GM19238 (cell line): Measurements from ENCODE around the gene ONECUT1.

Source experiments
- DNase-seq: peaks from one replicate; pipeline ENCODE4 v3.0.0; 2011; ENCODE audit warnings: low spot score; ENCODE audit not compliant: insufficient read length

ONECUT1 gene

DNA sequence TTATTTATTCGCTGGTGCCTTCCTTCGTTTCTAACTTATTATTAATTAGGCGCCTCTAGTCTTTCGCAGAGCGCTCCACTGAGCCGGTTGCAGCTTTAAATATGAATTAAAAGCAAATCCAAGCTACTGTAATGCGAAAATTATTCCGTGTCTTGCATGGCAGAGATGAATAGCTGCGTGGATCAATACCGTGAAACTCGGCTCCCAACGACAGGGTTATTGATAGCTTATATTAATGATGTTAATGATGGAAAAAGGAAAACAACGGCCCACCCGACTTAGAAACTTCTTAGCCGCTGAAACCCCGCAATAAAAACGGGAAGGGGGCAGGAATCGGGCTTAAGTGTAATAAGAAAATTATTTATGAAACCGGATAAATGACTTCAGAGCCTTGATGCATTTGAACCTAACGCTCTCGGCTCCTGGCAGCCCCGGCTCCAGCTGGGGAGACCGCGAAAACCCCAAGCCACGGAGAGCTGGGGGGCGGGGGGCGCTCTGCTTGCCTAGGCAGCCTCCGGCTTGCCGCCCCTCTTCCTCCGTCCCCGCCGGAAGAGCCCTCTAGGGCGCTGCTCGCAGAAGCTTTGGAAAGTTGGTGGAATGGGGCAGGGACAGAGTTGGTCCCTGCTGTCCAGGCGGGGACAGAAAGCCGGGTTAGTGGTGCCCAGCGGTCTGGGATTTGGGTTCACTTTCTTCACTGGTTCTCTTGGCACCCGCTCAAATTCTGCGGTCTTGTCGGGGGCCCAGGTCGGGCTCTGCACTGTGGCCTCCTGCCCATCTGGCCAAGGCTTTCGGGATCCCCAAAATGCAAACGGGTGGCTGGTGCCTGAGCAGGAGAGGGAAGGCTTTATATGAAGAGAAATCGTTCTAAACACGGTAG lies 7.7 kb upstream of the ONECUT1 start:
- DNase-seq, result no peak

DNA sequence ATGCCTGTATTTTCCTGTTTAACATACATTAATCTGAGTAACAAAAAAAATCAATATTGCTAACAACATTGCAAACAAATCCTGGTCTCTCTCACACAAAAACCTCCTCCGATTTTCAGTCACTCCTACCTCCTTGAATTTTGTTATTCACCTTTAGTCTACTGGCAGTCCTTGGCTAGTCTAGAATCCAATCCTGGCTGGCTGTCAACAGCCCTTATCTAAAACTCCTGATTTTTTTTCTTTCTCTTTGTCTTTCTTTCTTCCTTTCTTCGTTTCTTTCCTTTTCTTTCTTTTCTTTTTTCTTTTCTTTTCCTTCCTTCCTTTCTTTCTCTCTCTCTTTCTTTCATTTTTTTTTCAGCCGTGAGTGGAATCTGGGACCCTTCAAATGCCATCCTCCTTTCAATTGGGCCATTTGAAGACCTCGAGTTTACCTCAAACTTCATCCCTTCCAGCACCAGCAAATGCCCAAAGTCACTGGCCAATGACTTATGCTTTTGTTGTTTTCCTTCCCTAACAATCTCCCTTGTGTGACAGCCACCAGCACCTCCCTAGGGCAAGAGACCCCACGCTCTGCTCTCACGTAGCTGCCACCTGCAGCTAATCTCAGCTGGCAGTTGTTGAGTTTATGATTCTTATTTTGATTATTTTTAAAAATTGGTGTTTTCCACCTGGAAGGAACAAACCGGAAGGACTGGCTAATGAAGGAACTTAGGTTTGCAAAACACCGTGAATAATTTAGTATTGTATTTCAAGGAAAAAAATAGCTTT lies 6.8 kb upstream of the ONECUT1 start:
- no peak for DNase-seq

DNA sequence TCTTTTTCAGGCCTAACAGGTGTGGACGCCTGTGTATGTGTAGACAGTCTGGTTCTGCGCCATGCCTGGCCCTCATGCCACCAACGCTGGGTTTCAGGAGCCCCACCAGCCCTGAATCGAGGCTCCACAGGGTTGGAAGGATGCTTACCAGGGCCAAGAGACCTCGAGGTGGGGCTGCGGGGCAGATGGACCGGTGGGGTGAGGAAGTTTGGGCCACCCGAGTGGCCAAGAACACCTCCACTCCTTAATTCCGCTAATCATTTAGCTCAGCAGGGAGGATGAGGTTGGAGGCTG lies 6.0 kb upstream of the ONECUT1 start:
- no peak for DNase-seq

- no peak for DNase-seq
Observed at GRCh38 chr15:52795464-52796227, 5.5 kb upstream of the ONECUT1 start.

- DNase-seq, result no peak
Observed at GRCh38 chr15:52794665-52795463, 4.7 kb upstream of the ONECUT1 start.

- no peak for DNase-seq
Observed at GRCh38 chr15:52791776-52792175, 1.6 kb upstream of the ONECUT1 start.

- DNase-seq, result no peak
Observed at GRCh38 chr15:52790941-52791751, 1.0 kb upstream of the ONECUT1 start.

DNA sequence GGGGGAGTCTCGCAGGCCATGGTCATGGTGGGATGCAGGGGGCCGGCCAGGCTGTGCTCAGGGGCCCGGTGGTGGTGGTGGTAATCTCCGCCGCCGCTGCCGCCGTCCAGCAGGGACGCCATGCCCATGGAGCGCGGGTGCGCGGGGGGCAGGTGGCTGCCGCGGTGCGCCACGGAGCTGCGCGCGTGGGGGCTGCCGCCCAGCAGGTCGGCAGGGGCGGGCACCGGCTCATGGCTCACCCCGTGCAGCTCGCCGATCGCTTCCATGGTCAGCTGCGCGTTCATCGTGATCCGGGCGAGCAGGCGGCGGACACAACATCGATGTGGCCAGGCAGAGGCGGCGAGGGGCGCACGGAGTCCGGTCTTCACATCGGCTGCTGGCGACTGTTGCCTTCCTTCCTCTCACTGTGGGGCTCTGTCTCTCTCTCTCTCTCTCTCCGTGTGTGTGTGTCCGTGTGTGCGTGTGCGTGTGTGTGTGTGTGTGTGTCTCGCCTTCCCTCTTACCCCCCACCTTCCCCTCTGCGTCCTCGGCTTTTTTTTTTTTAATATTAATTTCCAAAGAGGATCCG lies 451 bp downstream of the ONECUT1 start:
- no peak for DNase-seq

DNA sequence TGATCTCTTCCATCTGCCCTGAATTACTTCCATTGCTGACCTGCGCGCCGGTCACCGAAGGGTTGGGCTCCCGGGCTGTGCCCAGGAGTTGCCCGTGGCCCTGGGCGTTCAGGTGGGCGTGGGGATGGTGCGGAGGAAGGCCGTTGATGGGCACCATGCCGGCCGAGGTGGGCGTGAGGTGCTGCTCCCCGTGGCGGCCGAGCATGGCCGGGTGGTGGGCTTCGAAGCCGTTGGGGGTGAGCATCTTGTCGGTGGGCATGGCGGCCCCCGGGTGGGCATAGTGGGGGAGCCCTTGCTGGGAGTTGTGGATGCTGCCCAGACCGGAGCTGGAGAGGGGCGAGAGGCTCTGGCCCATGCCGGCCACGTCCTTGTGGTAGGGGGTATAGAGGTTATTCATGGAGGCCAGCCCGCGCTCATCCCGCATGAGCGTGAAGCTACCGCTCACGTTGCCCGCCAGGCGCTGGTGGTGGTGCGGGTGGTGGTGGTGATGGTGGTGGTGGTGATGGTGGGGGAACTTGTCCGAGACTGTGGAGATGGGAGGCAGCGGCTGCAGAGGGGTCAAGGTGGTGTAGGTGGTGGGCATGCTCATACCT lies 1.0 kb downstream of the ONECUT1 start:
- DNase-seq, result no peak

- no peak for DNase-seq
Observed at GRCh38 chr15:52788099-52788986, 1.8 kb downstream of the ONECUT1 start.

- DNase-seq, result no peak
Observed at GRCh38 chr15:52787549-52788098, 2.5 kb downstream of the ONECUT1 start.

DNA sequence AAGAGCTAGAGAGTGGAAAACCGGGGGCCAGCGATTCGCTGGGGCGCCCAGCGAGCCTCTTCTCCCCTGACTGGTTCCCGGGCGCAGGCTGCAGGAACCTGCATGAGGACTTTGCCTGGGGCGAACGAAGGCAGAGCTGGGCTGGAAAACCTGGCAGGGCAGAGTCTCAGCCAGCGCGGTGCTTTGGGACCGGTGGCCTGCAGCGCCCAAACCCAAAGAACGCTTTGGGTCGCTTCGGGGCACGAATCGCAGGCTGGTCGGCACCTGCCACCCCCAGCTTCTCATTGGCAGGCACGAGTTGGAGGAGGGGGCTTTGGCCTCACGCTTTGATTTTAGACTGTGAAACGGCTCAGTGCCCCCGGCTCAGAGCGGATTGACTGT lies 3.0 kb downstream of the ONECUT1 start:
- no peak for DNase-seq

DNA sequence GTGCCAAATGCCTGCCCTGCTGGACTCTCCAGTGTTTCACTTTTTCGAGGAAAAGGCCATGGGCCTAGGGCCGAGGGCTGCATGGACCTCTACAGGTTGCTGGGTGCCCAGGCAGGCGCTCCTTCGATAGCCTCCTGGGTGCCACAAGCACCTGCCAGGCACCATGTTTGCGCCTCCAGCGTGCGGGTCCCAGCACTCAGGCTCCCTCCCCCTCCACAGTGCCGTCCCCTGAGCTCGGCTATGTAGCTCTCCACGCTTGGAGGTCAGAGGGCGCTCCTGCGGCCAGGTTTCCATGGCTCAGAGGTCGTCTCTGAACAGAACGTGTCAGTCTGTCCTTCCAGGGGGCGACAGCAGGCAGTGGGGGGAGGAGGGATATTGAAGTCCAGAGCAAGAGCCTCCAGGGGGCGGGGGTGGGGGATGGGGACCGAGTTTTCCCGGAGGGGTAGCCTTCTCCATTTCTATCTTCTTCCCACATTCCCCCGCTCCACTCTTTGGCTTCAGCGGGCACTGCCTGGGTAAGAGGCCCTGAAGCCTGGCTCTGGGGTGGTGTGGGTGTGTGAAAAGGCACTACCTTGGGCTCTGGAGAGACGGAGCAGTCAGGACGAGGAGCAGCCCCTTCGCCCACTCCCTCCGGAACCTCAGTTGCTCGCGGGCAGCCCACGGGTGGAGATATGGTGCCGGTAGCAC lies 3.6 kb downstream of the ONECUT1 start:
- DNase-seq, result no peak

DNA sequence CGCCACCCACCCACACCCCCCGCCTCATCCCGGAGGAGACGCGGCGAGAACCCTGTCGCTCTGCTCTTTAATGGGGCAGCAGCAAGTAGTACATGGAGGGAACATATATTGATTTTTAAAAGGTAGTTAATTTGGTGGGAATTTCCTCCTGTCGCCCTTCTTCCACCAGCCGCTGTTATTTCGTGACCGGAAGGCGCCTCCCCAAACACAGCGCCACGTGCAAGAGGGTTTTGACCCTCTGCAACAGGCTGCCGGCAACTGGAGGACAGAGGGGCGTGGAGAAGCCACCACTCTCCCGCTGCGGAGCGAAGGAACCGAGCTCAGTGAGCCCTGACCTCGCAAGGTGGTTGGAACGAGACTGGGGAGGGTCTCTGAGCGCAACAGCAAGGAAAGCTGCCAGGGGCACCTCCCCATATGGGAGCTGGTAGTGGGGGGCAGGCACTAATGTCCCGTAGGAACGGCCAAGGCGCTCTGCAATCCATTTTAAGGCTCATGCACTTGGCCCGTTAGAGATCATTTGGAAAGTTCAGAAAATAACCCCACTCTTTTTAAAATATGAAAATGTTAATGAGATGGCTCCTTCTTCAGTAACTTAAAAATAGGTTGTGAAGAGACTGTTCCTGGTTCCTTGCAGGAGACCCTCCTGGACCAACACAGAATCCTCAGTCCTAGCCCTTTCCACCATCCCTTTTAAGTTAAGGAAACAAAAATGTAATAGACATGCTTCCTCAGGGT lies 4.3 kb downstream of the ONECUT1 start:
- no peak for DNase-seq

DNA sequence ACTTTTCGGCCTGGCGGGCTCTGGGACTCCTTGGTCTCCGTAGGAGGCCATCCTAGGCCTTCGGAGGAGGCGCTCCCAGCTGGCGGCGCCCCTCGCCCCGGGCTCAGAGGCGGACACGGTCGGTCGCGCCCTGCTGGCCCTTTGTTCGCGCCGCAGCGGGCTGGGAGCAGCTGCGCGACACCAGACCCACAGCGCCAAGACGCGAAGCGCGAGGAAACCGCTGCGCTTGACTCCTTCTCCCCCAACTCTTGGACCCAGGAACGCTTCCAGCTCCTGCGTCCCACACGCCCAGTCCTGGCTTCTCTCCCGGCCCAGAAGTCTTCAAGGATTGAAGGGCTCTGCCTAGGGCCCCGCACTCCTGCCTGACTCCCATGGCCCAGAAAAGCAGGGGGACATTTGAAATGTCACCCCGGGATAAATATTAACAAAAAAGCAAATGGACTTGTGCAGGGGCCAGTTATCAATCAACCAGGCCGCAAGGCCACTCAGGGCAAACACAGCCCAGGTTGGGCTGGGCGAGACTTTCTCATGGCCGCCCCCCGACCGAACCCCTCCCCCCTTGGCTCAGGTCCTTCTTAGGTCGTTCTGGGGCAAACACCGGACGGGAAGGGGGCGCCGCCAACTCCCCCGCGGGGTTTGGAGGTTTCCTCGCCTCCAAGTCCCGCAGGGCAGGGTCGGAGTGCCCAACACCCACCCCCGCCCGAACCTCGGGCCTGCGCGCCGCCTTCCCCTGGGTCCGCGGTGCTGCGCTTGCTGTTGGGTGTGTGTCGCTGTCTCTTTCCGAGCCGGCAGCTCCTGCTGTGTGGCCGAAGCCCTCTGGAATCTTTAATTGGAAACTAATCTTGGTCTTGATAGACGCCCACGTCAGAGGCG lies 5.1 kb downstream of the ONECUT1 start:
- DNase-seq, result no peak
